Stimulated activated CD8-positive, alpha-beta memory T cell treated with anti-CD3 and anti-CD28 coated beads, Interleukin-4, amount 100 ng/mL, for 24 hours (primary cell): ENCODE results near the gene CPT1A.

Experiments
- DNase-seq: peaks from one replicate; pipeline ENCODE4 v3.0.0-alpha.2; 2020; ENCODE audit warnings: low read depth

The CPT1A gene

GRCh38 chr11:68852628-68853027, 10.9 kb upstream of the CPT1A start:
- no peak for DNase-seq

- no peak for DNase-seq
Observed at GRCh38 chr11:68848429-68848828, 6.7 kb upstream of the CPT1A start.

GRCh38 chr11:68847395-68847794, 5.7 kb upstream of the CPT1A start:
- DNase-seq: no peak

- DNase-seq: no peak
Observed at GRCh38 chr11:68845351-68846002, 3.8 kb upstream of the CPT1A start.

GRCh38 chr11:68844801-68845200, 3.1 kb upstream of the CPT1A start:
- no peak for DNase-seq

GRCh38 chr11:68844376-68844775, 2.7 kb upstream of the CPT1A start:
- DNase-seq: no peak

GRCh38 chr11:68843703-68844312, 2.1 kb upstream of the CPT1A start:
- DNase-seq: peak; percentile 58

GRCh38 chr11:68843052-68843561, 1.4 kb upstream of the CPT1A start:
- DNase-seq: no peak

GRCh38 chr11:68842427-68843051, 823 bp upstream of the CPT1A start:
- no peak for DNase-seq

GRCh38 chr11:68840661-68841653, 759 bp downstream of the CPT1A start:
- no peak for DNase-seq

GRCh38 chr11:68839911-68840641, 1.6 kb downstream of the CPT1A start:
- DNase-seq: no peak

GRCh38 chr11:68839054-68839865, 2.5 kb downstream of the CPT1A start:
- peak; percentile 93 for DNase-seq

- DNase-seq: no peak
Observed at GRCh38 chr11:68838572-68838964, 3.1 kb downstream of the CPT1A start.

GRCh38 chr11:68837583-68838571, 3.8 kb downstream of the CPT1A start:
- DNase-seq: no peak

GRCh38 chr11:68835749-68836148, 6.0 kb downstream of the CPT1A start:
- no peak for DNase-seq

GRCh38 chr11:68835328-68835727, 6.4 kb downstream of the CPT1A start:
- DNase-seq: no peak

- DNase-seq: no peak
Observed at GRCh38 chr11:68832476-68833181, 9.1 kb downstream of the CPT1A start.

GRCh38 chr11:68831124-68831523, 10.6 kb downstream of the CPT1A start:
- no peak for DNase-seq

- no peak for DNase-seq
Observed at GRCh38 chr11:68829581-68829980, 12.1 kb downstream of the CPT1A start.
